HG03342 (cell line): ENCODE results near the gene NPHP4.

Experiments used
- ATAC-seq: cut with Tn5 transposase; IDR thresholded peaks from one replicate; pipeline ENCODE4 v1.9.1; 2021; ENCODE audit warnings: mild to moderate bottlenecking, moderate library complexity; ENCODE audit not compliant: unreplicated experiment

The NPHP4 gene

GRCh38 chr1:5974631-5975030 lies 17.6 kb downstream of the NPHP4 start:
- ATAC-seq, result no peak

- ATAC-seq, result no peak
Measured at GRCh38 chr1:5973771-5974170, 18.5 kb downstream of the NPHP4 start.

- ATAC-seq, result no peak
Measured at GRCh38 chr1:5972198-5972520, 20.1 kb downstream of the NPHP4 start.

GRCh38 chr1:5971471-5972197 lies 20.6 kb downstream of the NPHP4 start:
- ATAC-seq, result no peak

DNA sequence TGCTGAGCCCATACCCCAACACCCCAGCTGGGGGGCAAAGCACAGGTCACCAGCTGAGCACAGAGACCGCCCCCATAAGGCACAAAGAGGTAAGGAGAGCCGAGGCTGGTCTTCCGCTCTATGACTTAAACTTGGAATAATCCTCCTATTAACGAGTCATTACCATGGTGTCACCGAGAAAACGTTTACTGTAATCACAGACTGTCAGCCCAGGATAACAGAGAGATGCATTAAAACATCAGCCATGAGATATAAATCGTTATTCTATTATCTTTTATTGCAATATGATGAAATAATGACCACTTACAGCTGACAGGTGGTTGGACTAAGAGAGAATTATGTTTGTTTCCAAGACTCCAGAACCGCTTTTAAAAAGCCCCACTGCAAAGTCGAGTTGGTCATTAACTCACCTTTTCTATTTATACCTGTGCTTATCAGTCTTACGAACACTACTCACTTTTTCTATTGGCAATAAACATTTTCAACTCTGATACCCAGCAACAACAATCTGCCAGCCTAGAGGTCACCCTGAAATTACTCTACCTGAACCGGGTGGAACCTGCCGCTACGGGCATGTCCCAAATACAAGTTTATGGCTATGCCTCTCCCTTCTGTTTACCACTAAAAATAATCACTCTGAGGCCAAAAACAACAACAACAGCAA lies 21.5 kb downstream of the NPHP4 start:
- no peak for ATAC-seq

DNA sequence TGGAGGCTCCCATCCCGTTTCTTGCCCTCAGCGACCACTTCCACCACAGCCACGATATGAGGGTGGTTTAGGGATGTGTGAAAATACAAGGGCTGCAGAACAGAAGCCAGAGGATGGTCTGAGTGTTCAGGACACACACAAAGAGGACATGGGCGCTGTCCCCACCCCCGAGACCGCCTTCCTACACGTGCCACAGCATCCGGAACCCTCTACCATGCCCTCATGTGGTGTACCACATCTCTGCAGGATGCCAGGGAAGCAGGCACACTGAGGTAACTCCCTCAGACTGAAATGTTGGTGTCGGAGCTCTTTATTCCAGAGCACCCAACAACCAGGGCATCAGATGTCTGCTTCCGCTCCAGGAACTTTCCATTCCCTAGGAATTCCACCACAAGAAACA lies 23.1 kb downstream of the NPHP4 start:
- no peak for ATAC-seq

DNA sequence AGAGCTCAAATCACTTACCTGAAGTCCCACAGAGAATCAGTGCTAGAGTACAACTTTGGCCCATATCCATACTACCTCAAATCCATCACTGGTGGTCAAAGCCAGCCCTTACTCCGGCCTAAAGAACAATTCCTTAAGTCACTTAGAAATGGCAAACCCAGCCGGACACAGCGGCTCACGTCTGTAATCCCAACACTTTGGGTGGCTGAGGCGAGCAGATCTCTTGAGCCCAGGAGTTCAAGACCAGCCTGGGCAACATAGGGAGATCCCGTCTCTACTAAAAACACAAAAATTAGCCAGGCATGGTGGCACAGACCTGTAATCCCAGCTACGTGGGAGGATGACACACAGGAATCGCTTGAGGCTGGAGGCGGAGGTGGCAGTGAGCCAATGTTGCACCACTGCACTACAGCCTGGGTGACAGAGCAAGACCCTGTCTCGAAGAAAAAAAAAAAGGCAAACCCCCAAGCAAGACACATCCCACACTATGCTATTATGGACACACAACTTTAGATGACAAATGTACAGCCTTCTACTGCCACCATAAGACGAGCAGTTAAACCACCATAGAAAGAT lies 24.0 kb downstream of the NPHP4 start:
- no peak for ATAC-seq

DNA sequence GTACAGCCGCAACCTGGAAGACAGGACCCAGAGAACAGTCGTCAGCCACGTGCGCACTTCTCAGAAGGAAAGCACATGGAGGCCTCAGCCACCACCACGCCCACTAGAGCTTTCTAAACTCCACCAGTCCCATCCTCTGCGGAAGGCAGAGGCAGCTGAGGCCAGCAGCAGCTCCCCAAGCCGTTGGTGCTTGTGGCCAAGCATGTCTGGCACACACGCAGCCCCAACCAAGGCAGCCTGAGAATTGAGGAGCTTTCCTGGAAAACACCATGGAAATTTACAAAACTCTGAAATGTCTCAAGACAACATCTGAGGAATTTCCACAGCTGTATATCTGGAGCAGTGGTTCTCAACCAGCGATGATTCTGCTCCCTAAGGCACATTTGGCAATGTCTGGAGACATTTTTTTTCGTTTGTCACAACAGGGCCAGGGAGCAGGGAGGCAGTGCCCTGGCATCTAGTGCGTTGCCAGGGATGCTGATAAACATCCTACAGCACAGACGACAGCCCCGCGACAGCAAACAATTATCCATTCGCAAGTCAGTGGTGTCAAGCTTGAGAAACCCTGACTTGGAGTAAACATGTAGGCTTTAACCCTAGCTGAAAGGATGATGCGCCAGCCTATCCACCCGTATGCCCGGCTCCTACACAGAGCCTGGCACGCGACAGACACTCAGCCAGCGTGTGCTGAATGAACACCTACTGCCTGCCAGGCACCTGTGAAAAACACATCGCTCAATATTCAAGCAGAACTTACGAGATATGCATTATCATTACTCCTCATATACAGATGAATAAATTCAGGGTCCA lies 24.7 kb downstream of the NPHP4 start:
- no peak for ATAC-seq

DNA sequence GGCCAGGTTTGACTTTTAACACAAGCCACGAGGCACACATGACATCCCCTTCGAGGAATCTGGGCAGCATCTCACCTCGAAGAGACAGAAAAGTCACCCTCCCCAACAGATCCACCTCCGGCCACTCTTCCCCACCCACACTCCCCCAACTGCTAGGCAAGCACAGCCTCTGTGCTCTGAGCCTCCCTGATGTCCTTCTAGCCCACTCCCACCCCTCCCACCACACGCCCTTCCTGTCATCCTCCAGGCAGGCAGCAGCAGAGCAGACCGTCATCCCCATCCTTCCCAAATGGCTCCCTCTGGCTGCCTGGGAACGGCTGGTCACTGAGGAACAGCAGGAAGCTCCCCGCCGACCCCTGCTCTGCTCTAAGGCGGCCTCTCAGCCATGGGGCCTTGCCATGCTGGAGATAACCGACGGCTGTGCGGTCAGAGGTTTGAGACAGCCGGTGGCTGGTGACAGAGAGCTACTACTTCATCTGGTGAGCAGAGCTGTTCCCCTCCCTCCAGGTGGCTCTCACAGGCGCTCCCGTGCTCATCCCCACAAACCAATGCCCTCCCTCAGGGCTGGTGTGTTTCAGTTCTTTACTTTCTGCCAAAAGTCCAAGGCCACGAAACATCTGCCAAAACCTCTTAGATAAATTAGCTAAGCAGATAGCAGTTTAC lies 25.6 kb downstream of the NPHP4 start:
- no peak for ATAC-seq

GRCh38 chr1:5965586-5966131 lies 26.6 kb downstream of the NPHP4 start:
- no peak for ATAC-seq

DNA sequence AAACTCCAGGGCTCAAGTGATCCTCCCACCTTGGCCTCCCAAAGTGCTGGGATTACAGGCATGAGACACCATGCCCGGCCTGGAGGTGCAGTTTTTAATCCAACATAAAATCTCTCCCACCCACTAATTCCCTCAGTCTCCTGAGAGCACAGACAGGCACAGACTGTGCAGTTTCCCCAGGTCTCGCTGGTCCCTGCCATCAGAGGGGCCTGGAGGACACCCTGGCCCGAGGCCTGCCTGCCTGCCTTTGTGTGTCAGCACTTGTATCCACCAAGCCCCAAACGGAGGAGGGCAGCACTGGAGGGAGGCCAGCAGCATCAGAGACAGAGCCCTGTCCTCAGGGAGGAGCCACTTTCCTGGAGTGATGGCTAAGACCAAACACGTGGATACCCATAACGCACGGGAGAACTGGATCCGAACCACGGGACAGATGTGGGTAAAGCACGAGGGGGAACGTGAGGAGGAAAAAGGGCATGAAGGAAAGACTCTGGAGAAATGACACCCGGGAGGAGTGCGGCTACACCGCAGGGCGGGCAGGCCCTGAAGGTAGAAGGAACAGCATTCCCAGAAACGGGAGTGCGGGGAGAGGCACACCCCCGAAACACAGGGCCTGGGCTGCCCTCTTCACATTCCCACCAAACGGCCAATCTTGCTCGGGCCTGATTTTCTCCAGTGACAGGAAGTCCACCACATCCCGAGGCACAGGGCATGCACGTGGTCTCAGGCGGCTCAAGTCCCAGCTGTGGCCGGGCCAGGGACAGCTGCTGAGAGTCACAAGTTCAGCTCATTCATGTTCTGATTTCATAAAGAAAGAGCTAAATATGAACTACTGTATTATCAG lies 29.7 kb downstream of the NPHP4 start:
- no peak for ATAC-seq

GRCh38 chr1:5961601-5962000 lies 30.6 kb downstream of the NPHP4 start:
- ATAC-seq, result no peak

DNA sequence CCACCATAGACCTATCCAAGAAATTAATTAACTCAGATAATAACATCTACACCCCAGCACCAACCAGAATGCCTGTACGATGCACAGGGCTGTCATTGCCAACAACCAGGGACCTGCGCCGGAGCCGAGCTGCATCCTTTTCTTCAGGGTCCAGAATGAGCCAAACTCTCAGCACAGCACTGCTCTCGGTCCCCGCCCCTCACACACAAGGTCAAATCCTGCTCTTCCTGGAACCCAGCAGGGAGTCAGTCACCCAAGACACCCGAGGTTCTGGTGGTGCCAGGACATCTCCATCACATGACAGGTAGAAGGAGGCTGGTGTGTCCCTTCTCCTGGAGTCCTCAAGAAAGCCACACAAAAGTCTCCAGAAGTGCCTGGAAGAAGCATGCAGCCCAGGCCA lies 31.9 kb downstream of the NPHP4 start:
- ATAC-seq, result no peak

- no peak for ATAC-seq
Measured at GRCh38 chr1:5959667-5960230, 32.5 kb downstream of the NPHP4 start.

DNA sequence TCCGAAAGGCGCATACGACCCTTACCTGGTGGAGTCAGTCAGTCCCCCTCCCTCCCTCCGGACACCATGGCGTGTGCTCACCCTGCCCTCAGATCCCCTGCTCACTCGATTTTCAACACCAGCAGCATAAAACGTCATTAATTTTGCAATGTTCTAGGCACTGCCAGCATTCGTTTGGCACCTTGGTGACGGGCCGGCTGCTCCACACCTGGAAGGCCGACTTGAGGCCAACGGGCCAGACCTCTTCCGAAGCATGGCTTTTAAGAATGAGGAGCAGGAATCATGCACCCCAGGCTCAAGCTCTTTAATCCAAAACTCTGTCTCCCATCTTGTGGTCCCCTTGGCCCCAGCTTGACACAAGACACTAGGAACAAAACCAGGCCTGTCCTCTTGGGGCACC lies 33.1 kb downstream of the NPHP4 start:
- ATAC-seq, result no peak

DNA sequence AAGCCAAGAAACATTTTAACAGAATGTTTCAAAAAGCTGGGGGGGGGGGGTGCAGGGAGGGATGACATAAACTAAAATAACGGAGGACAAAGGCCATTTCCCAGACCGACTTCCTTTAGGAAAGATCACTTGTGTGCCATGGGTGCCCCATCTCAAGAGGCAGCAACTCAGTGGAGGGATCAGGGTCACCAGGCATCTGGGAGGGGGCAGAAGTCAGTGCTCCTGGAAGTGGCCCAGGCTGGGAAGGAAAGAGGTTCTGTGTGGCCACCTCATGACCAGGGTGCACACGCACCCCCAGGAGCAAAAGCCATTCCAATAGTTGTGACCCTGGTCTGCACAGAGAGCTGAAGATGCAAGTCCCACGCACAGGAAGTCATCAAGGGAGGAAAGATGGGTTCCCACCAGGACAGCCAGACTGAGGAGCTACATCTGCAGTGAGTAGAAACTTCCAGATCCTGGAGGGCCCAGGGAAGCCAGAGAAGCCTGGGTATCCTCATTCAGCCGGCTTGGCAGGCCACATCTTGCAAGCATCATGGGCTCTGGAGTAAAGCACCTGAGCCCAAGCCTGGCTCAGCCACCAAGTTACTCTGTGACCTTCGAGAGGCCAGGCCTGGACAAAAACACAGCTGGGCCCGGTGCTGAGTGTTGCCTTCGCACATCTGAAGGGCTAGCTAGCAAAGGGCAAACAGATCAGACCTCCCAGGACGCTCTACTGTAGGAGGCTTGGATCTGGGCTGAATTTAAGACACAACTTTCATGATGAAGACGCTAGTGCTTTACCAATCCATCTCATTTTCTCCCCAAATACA lies 36.0 kb downstream of the NPHP4 start:
- no peak for ATAC-seq

DNA sequence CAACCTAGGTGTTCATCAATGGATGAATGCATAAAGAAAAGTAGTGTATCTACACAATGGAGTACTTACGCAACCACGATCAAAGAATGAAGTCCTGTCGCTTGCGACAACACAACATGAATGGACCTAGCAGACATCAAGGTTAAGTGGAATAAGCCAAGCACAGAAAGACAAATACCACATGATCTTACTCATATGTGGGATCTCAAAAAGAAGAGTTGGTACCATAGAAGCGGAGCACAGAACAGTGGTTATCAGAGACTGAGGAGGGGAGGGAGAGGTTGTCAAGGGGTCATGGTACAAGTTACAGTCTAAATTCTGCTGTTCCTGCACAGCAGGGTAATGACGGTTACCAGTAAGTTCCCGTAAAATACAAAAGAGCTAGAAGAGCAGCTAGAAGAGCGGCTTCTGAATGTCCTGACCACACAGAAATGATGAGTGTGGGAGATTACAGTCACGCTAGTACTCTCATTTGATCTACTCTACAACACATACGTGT lies 36.7 kb downstream of the NPHP4 start:
- no peak for ATAC-seq

- ATAC-seq, result no peak
Measured at GRCh38 chr1:5954964-5955363, 37.3 kb downstream of the NPHP4 start.

GRCh38 chr1:5953386-5953785 lies 38.8 kb downstream of the NPHP4 start:
- no peak for ATAC-seq
